GM18526 (cell line): ENCODE results near the gene PLPPR1.

ENCODE experiments used
- POLR2A ChIP-seq: IDR thresholded peaks from 3 replicates; pipeline ENCODE4 v1.6.1; 2011; ENCODE audit not compliant: insufficient read length; ENCODE audit errors: extremely low read depth

Gene PLPPR1

DNA sequence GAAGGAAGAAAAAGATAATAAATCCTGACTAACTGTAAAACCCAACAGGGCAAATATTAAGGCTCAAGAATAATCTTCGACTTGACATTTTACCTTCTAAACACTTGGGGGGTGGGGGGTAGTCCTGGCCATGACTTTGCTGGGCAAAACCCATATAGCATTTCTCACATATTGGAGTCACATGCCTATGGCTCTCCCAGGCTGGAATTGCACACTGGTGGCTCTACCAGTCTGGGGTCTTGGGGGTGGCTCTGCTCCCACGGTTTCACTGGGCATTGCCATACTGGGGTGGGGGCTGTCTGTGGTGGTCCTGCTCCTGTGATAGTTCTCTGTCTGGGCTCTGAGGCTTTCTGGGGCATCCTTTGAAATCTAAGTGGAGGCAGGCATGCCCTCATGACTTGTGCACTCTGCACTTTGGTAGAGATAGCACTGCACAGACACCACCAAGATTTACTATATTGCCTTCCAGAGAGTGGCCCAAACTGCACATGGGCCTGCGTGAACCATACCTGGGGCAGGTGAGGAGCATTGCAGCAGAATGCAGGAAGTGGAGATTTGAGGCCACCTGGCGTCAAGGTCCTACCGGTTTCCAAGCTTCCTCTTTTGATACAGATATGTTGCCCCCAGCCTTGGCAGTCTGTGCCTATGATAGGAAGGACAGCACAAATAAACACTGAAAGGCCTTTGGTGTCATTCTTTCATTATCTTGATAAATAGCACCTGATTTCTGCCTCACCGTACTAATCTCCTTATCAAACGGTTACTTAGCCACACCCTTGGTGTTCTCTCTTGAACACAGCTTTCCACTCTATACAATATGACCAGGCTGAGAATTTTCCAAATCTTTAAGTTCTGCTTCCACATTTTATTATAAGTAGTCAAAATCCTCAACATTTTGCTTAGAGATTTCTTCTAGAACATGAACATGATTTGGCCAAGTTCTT lies 326.5 kb downstream of the PLPPR1 start:
- no peak for TF ChIP-seq POLR2A

- TF ChIP-seq POLR2A = no peak
These were observed 328.1 kb downstream of the PLPPR1 start for GRCh38 chr9:101356619-101357018.

- TF ChIP-seq POLR2A = no peak
These were observed 331.2 kb downstream of the PLPPR1 start for GRCh38 chr9:101359679-101360078.

GRCh38 chr9:101360647-101361046 lies 332.1 kb downstream of the PLPPR1 start:
- no peak for TF ChIP-seq POLR2A

DNA sequence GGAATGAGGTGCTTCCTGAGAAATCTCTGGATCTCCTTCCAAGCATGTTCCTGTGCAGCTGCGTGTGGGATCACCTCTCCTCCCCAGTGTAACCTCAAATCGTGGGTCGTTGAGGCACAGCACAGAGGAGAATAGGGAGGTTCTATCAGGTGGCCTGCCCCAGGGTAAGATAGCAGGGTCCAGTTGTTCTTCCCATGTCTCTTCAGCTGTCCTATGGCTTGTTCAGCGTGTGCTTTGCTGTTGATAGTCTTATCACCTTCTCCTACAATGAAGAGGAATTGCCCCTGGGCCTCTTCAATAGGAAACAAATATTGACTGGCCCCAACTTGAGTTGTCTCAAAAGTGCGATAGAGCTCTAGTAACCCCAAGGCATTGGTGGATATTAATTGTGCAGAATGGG lies 333.9 kb downstream of the PLPPR1 start:
- TF ChIP-seq POLR2A = no peak

DNA sequence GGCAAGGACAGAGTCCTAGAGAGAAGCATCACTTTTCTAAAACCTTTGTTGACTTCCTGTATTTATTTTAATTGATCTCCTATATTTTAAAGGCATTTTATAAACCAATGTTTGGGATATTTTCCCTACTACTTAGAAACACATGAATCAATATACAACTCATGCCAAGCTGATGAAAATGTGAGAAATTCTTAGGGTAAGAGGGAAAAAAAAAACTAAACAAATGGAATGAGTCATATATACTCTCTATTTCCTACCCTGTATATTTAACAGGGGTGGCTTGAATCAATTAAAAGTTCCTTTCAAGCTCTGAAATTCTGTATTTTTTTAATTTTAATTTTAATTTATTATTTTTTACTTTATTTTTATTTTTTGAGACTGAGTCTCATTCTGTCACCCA lies 336.7 kb downstream of the PLPPR1 start:
- no peak for TF ChIP-seq POLR2A

DNA sequence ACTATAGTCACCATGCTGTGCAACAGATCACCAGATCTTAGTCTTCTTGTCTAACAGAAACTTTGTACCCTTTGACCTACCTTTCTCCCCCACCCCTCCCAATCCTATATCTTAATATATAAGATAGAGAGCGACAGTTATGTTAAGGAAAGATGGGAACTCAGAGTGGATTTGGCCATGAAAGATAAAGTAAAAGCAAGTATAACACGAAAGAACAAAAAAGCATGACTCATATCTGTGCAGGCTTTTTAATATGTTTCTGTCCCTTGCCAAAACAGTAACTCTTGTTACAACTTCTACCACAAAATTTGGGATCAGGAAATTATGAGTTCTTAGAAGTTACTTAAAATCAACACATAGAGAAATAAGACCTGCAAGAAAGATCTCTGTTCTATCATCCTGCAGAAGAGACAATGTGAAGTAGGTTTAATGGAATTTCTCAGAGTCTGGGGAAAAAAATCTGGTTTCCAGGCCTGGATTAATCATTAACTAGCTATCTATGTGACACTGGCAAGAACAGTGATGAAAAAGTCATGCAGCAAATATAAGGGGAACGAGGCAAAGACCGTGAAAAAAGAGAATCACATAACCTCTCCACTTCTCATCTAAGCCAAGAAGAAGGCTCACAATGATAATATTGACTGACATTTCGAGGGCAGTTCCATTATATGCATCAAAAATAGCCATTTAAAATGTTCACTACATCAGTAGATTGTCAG lies 337.7 kb downstream of the PLPPR1 start:
- TF ChIP-seq POLR2A = no peak

GRCh38 chr9:101367323-101367722 lies 338.8 kb downstream of the PLPPR1 start:
- TF ChIP-seq POLR2A = no peak

DNA sequence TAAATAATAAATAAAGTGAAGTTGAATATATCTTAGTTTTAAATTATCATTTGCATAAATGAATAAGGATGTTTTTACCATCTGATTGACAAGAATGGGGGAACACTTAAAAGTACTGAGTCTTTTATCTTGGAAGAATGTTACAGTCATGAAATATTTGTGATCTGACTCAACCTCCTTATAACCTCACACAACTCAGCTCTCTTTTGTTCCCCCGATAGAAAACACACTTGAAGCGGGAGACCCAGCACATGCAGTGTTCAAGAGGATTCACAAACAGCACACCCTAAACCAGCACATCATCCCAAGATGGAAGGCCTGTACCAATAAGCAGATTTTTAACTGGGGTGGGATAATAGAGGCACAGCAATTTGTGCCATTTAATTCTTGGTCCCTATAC lies 340.8 kb downstream of the PLPPR1 start:
- no peak for TF ChIP-seq POLR2A

DNA sequence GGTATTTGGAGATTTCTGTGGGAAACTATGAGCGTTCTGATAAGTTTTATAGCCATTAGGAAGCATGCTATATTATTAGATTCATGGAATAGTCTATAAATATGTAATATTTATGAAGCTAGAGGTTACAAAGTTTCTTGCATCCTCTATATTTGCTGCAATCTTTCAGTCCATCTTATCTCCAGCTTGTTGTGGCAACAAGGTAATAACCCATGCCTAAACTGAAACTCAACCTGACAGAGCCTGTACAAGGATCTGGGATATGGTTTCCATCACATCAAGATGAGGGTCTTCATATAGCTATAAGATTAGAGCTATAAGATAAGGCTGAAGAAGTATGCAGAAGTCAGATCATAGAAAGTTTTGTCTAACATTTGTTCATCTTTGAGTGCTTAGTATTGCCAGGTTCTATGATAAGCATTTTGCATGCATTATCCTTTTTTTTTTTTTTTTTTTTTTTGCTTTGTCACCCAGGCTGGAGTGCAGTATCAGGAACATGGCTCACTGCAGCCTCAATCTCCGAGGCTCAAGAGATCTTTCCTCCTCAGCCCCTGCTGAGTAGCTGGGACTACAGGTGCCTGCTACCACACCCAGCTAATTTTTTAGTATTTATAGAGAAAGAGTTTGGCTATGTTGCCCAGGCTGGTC lies 341.5 kb downstream of the PLPPR1 start:
- no peak for TF ChIP-seq POLR2A

GRCh38 chr9:101371813-101372212 lies 343.3 kb downstream of the PLPPR1 start:
- no peak for TF ChIP-seq POLR2A

- no peak for TF ChIP-seq POLR2A
These were observed 344.0 kb downstream of the PLPPR1 start for GRCh38 chr9:101372327-101373118.
